Raji (cell line): ENCODE results near the gene INCENP.
A peak's percentile ranks its signal among the peaks of the same experiment; 100 is the strongest.

Experiments used
- POLR2A ChIP-seq: IDR thresholded peaks from 2 replicates; pipeline ENCODE4 v1.6.1; 2011; ENCODE audit warnings: low read depth, low read length, control low read depth; ENCODE audit not compliant: insufficient read depth

The INCENP gene

GRCh38 chr11:62116451-62116850 lies 7.4 kb upstream of the INCENP start:
- TF ChIP-seq POLR2A = no peak

DNA sequence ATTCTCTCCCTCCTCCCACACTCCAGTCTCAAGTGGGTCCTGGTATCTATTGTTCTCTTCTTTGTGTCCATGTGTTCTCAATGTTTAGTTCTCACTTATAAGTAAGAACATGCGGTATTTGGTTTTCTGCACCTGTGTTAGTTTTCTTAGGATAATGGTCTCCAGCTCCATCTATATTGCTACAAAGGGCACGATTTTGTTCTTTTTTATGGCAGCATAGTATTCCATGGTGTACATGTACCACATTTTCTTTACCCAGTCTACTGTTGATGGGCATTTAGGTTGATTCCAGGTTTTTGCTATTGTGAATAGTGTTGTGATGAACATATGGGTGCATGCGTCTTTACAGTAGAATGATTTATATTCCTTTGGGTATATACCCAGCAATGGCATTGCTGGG lies 4.2 kb upstream of the INCENP start:
- TF ChIP-seq POLR2A = no peak

DNA sequence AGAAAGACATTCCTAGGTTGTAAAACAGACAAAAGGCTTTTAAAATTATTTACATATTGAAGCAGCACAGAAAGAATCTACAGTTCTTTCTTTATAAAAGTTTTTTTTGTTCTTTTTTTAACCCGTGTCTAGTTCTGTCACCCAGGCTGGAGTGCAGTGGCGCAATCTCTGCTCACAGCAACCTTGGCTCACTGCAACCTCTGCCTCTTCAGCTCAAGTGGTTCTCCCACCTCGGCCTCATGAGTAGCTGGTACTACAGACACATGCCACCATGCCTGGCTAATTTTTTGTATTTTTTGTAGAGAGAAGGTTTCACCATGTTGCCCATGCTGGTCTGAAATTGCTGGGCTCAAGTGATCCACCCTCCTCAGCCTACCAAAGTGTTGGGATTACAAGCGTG lies 3.8 kb upstream of the INCENP start:
- TF ChIP-seq POLR2A = no peak

GRCh38 chr11:62120431-62120830 lies 3.4 kb upstream of the INCENP start:
- TF ChIP-seq POLR2A = no peak

GRCh38 chr11:62122076-62122475 lies 1.7 kb upstream of the INCENP start:
- TF ChIP-seq POLR2A = no peak

- TF ChIP-seq POLR2A = 0 out of 2 replicates have a peak, but pooled peaks have one; percentile 3
Measured at GRCh38 chr11:62124186-62125113, 639 bp downstream of the INCENP start.

DNA sequence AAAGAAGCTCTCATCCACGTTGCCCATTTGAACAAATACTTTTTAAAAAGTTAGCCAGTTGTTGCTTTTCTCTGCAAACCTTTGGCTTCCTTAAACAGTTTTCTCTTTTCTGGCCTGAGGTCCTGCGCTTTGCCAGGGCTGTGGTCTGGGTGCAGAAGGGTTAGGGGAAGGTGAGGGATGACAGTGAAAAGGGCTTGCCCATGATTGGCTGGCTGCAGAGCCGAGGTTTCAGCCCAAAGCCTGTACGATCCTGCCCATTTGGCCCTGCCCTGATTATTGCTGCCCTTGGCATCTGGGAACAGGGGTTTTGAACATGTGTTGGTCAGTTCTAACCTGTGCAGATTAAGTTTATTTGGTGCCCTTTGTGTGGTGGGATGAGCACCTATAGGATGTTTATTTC lies 1.5 kb downstream of the INCENP start:
- TF ChIP-seq POLR2A = no peak

GRCh38 chr11:62125881-62126280 lies 2.1 kb downstream of the INCENP start:
- no peak for TF ChIP-seq POLR2A

DNA sequence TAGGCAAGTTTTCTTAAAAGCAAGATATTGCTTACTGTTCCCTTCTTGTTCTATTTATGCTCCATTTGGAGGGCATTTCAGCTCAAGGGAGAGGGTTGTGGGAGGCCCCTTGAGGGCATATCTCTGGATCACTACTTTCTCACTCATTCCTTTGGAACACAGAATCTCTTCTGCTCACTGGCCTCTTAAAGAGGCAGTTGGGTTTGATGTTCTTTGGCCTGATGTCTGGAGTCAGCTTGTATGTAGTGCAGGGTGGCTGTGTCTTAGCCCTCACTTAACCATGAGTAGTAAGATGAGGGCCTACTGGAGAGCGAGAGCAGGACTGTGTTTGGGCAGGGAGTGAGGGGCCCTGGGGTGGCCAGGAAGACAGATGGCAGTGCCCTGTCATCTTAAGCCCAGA lies 3.6 kb downstream of the INCENP start:
- TF ChIP-seq POLR2A = no peak

- no peak for TF ChIP-seq POLR2A
Measured at GRCh38 chr11:62127941-62128770, 4.3 kb downstream of the INCENP start.

- no peak for TF ChIP-seq POLR2A
Measured at GRCh38 chr11:62128835-62129234, 5.0 kb downstream of the INCENP start.

DNA sequence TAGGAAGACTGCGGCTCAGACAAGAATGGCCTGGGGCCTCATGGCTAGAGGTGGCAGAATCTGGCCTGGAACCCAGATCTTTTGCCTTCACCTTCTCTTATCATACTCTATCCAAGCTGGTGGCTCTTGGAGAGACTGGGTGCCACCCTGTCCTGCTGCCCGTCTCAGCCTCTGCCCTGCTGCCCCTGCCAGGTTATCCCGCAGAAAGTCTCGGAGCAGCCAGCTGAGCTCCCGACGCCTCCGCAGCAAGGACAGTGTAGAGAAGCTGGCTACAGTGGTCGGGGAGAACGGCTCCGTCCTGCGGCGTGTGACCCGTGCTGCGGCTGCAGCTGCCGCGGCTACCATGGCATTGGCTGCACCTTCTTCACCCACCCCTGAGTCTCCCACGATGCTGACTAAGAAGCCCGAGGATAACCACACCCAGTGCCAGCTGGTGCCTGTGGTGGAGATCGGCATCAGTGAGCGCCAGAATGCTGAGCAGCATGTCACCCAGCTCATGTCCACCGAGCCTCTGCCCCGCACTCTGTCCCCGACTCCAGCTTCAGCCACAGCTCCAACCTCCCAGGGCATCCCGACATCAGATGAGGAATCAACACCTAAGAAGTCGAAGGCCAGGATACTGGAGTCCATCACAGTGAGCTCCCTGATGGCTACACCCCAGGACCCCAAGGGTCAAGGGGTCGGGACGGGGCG lies 5.9 kb downstream of the INCENP start:
- no peak for TF ChIP-seq POLR2A

- no peak for TF ChIP-seq POLR2A
Measured at GRCh38 chr11:62130283-62131169, 6.7 kb downstream of the INCENP start.

- no peak for TF ChIP-seq POLR2A
Measured at GRCh38 chr11:62131170-62131464, 7.3 kb downstream of the INCENP start.

DNA sequence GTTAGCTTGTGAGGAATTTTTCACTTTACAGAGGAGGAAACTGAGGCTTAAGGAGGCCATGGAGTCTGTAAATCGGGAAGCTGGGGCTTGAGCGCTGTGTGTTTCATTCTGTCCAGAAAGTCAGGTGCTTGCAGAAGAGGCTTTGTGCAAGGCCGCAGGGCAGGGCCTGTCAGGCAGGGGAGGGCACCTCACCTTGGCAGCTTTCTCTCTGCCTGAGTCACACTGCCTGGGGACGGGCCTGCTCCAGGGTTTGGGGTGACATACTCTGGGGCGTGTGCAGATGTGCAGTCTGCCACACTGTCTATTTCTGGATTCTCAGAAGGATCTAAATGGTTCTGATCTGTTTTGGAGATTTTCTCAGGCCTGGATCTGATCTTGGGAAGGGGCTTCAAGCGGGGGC lies 8.4 kb downstream of the INCENP start:
- no peak for TF ChIP-seq POLR2A
